ENCODE measurements around the gene CTNNA2. TPM values are rescaled to one million over a fixed set of nuclear protein-coding genes. Genes with fewer than 3 reads are reported as not detected.

Gene CTNNA2
- total and polyA plus RNA-seq, 8 donors = 0.28 to 5.7 (median 0.44) TPM; not detected in 4

- intact Hi-C loops (cut with DNase I; ENCODE audit: low total_unique reads) = no loop called here
- DNase-seq = no peak
- no peak for TF ChIP-seq POLR2AphosphoS5 (IDR thresholded peaks at IDR 0.05)
- no peak for TF ChIP-seq EP300 (IDR thresholded peaks at IDR 0.05)
- no peak for TF ChIP-seq CTCF (IDR thresholded peaks at IDR 0.05)
- no peak for TF ChIP-seq POLR2A (IDR thresholded peaks at IDR 0.05)
- no peak overlapping the region for H3K4me3 ChIP-seq
- H3K27ac ChIP-seq = no peak overlapping the region
- no peaks in the 10 kb centered on the region for H3K27me3 ChIP-seq
- H3K9me3 ChIP-seq = no peaks in the 10 kb centered on the region
- WGBS, 5 donors = 83 to 92% (median 87%) methylated on average over 5 of the region's 5 CpGs
- no peaks in the 10 kb centered on the region for H3K4me1 ChIP-seq
- H3K36me3 ChIP-seq = no peaks in the 10 kb centered on the region
These were observed 745.9 kb downstream of the CTNNA2 start for GRCh38 chr2:80258793-80259192.

GRCh38 chr2:80259292-80259691, 746.4 kb downstream of the CTNNA2 start:
- H3K27ac ChIP-seq = no peak overlapping the region
- TF ChIP-seq POLR2A (IDR thresholded peaks at IDR 0.05) = no peak
- no peak for TF ChIP-seq POLR2AphosphoS5 (IDR thresholded peaks at IDR 0.05)
- no peak for TF ChIP-seq EP300 (IDR thresholded peaks at IDR 0.05)
- TF ChIP-seq CTCF (IDR thresholded peaks at IDR 0.05) = no peak
- 74 to 88% (median 78%) methylated on average over 3 of the region's 3 CpGs for whole genome bisulfite sequencing, 5 donors
- no peaks in the 10 kb centered on the region for H3K36me3 ChIP-seq
- H3K4me3 ChIP-seq = no peak overlapping the region
- intact Hi-C loops (cut with DNase I; ENCODE audit: low total_unique reads) = no loop called here
- no peak for DNase-seq
- no peaks in the 10 kb centered on the region for H3K4me1 ChIP-seq
- H3K9me3 ChIP-seq = no peaks in the 10 kb centered on the region
- no peaks in the 10 kb centered on the region for H3K27me3 ChIP-seq

GRCh38 chr2:80266231-80266630, 753.4 kb downstream of the CTNNA2 start:
- Histone ChIP-seq H3K36me3 (no peaks in the 10 kb centered on the region), H3K4me1 (no peaks in the 10 kb centered on the region), H3K9me3 (peaks cover 0 to 15% (median 0%) of the 10 kb centered on the region in 4 donors), H3K27me3 (no peaks in the 10 kb centered on the region), H3K27ac (no peak overlapping the region), H3K4me3 (no peak overlapping the region)
- no peak for DNase-seq
- TF ChIP-seq EP300 (IDR thresholded peaks at IDR 0.05) = no peak
- no peak for TF ChIP-seq CTCF (IDR thresholded peaks at IDR 0.05)
- no peak for TF ChIP-seq POLR2A (IDR thresholded peaks at IDR 0.05)
- TF ChIP-seq POLR2AphosphoS5 (IDR thresholded peaks at IDR 0.05) = no peak
- intact Hi-C loops (cut with DNase I; ENCODE audit: low total_unique reads) = no loop called here
- 85 to 93% (median 88%) methylated on average over 4 to 6 of the region's 6 CpGs for WGBS, 5 donors

GRCh38 chr2:80269806-80270205, 757.0 kb downstream of the CTNNA2 start:
- H3K36me3 ChIP-seq = no peaks in the 10 kb centered on the region
- intact Hi-C loops (cut with DNase I; ENCODE audit: low total_unique reads) = no loop called here
- WGBS, 5 donors = 82 to 94% (median 86%) methylated on average over 5 of the region's 5 CpGs
- no peaks in the 10 kb centered on the region for H3K4me1 ChIP-seq
- no peak for TF ChIP-seq CTCF (IDR thresholded peaks at IDR 0.05)
- TF ChIP-seq POLR2AphosphoS5 (IDR thresholded peaks at IDR 0.05) = no peak
- no peak for TF ChIP-seq EP300 (IDR thresholded peaks at IDR 0.05)
- TF ChIP-seq POLR2A (IDR thresholded peaks at IDR 0.05) = no peak
- no peaks in the 10 kb centered on the region for H3K27me3 ChIP-seq
- H3K9me3 ChIP-seq = peaks cover 0 to 15% (median 0%) of the 10 kb centered on the region in 4 donors
- no peak overlapping the region for H3K27ac ChIP-seq
- H3K4me3 ChIP-seq = no peak overlapping the region
- DNase-seq = no peak
